K562 (cell line): ENCODE data around the gene S100P. TPM values are rescaled to one million over a fixed set of nuclear protein-coding genes. Genes with fewer than 3 reads are reported as not detected.

Source experiments
- BCOR ChIP-seq: fragments of 450-650 bp; IDR thresholded peaks from 2 replicates; pipeline ENCODE4 v1.6.1; 2016
- CBX5 ChIP-seq: IDR thresholded peaks from 2 replicates; pipeline ENCODE4 v1.6.1; 2014; ENCODE audit warnings: low read depth, borderline replicate concordance
- CCAR2 ChIP-seq: fragments of 200-400 bp; formaldehyde crosslinking; IDR thresholded peaks from 2 replicates; pipeline ENCODE4 v1.6.1; 2017; ENCODE audit warnings: mild to moderate bottlenecking, low read depth, low read length
- FOXP1 ChIP-seq: sonication (generic); formaldehyde crosslinking; IDR thresholded peaks from 2 replicates; pipeline ENCODE4 v1.8.0; 2022; ENCODE audit warnings: mild to moderate bottlenecking, missing genetic modification reagents
- FUS ChIP-seq: fragments of 200-400 bp; formaldehyde crosslinking; optimal IDR thresholded peaks from 2 replicates; pipeline ENCODE3; 2017; ENCODE audit warnings: low read depth, low read length
- MBD2 ChIP-seq: sonication (generic); IDR thresholded peaks from 2 replicates; pipeline ENCODE4 v1.6.1; 2016; ENCODE audit warnings: low read depth, borderline replicate concordance
- MCM5 ChIP-seq: fragments of 450-650 bp; IDR thresholded peaks from 2 replicates; pipeline ENCODE4 v1.6.1; 2016; ENCODE audit warnings: low read depth
- MECOM ChIP-seq: fragments of 250-450 bp; sonication (Bioruptor Pico); IDR thresholded peaks from 2 replicates; pipeline ENCODE4 v1.8.0; 2022; ENCODE audit warnings: inconsistent platforms
- NR0B1 ChIP-seq: fragments of 450-650 bp; IDR thresholded peaks from one replicate; pipeline ENCODE4 v1.6.1; 2018; ENCODE audit warnings: mild to moderate bottlenecking, moderate library complexity; ENCODE audit not compliant: partially characterized antibody
- NR2F6 ChIP-seq: fragments of 450-650 bp; formaldehyde crosslinking; IDR thresholded peaks from 2 replicates; pipeline ENCODE4 v1.4.0; 2020; ENCODE audit warnings: mild to moderate bottlenecking
- SMARCA4 ChIP-seq: fragments of 450-650 bp; IDR thresholded peaks from 2 replicates; pipeline ENCODE4 v1.6.1; 2016
- TAF15 ChIP-seq: fragments of 200-400 bp; formaldehyde crosslinking; IDR thresholded peaks from 2 replicates; pipeline ENCODE4 v1.6.1; 2017; ENCODE audit warnings: mild to moderate bottlenecking, low read depth, low read length, moderate library complexity
- TCF3 ChIP-seq: sonication (generic); formaldehyde crosslinking; IDR thresholded peaks from 2 replicates; pipeline ENCODE4 v1.4.0; 2020; ENCODE audit warnings: mild to moderate bottlenecking, missing genetic modification reagents
- TFAM ChIP-seq: fragments of 250-450 bp; sonication (Bioruptor Pico); conservative IDR thresholded peaks from 2 replicates; pipeline ENCODE4 v1.5.0; 2021; ENCODE audit warnings: mild to moderate bottlenecking, moderate library complexity
- XRCC3 ChIP-seq: fragments of 450-650 bp; IDR thresholded peaks from 2 replicates; pipeline ENCODE4 v1.6.1; 2017; ENCODE audit warnings: mild to moderate bottlenecking, moderate library complexity
- ZBTB11 ChIP-seq, 3 experiments: fragments of 200-800 bp in 1 of 3; fragments of 250-450 bp in 1 of 3; fragments of 450-650 bp in 1 of 3; sonication (Bioruptor Pico) in 1 of 3; sonication (Bioruptor generic) in 1 of 3; formaldehyde crosslinking in 1 of 3; IDR thresholded peaks; 2 replicates each; pipeline versions ENCODE4 v1.6.1 to v1.8.0; 2016 to 2022; ENCODE audit warnings: mild to moderate bottlenecking in 2 of 3, missing genetic modification characterization in 2 of 3, missing compliant biosample characterization in 1 of 3, moderate library complexity in 1 of 3
- ZNF124 ChIP-seq: sonication (generic); formaldehyde crosslinking; IDR thresholded peaks from 2 replicates; pipeline ENCODE4 v1.8.1; 2022; ENCODE audit warnings: missing genetic modification reagents
- ZNF133 ChIP-seq: fragments of 250-450 bp; sonication (Bioruptor Pico); IDR thresholded peaks from 2 replicates; pipeline ENCODE4 v1.4.0; 2020; ENCODE audit warnings: mild to moderate bottlenecking
- polyA plus RNA-seq, 8 experiments: library from polyadenylated mRNA; depleted of rRNA in 4 of 8; stranded (reverse) in 5 of 8; unstranded in 3 of 8; fragments of >200 nt; fragmentation: Nextera tagmentation in 2 of 8; fragmentation: Illumina TruSeq in 1 of 8; extraction: Ambion mirVana in 2 of 8; extraction: Trizol in 1 of 8; gene quantifications; 2 replicates each; pipeline versions ENCODE4 v1.2.1 to v1.2.3, GENCODE V29; 2011 to 2014; ENCODE audit warnings: inconsistent platforms in 1 of 8, missing spikeins in 1 of 8
- total RNA-seq, 7 experiments: library from RNA; depleted of rRNA in 6 of 7; stranded (reverse); fragments of >200 nt in 6 of 7; fragmentation: Illumina TruSeq in 2 of 7; extraction: Trizol in 2 of 7; gene quantifications; 2 replicates each; pipeline versions ENCODE4 v1.2.1 to v1.2.3, GENCODE V29; 2011 to 2021; ENCODE audit warnings: low replicate concordance in 1 of 7

Gene S100P
- total and polyA plus RNA-seq, 9 of the 15 experiments (the other 6 are each of a cell fraction or from before 2014, with no cell fraction given), result 4.1 to 23.8 (median 7.5) TPM

GRCh38 chr4:6709230-6710114 is 15.8 kb downstream of the S100P start, which contains the start of gene MRFAP1L1 (continued):
- peak in 1 of 3 experiments; percentile 81; a peak in 2 of 6 replicates for TF ChIP-seq ZBTB11 (CRISPR knock-in tag; IDR thresholded peaks at IDR 0.05)
- TF ChIP-seq ZNF133, result no peak
- TF ChIP-seq XRCC3, result no peak
- no peak for TF ChIP-seq TAF15
- no peak for TF ChIP-seq NR0B1
- no peak for TF ChIP-seq MECOM
- TF ChIP-seq ZNF124, result no peak
- no peak for TF ChIP-seq SMARCA4
- peak; percentile 68; the same call in 1 of the 2 replicates for TF ChIP-seq FOXP1 (CRISPR knock-in tag)
- no peak for TF ChIP-seq FUS
- no peak for TF ChIP-seq TCF3
- no peak for TF ChIP-seq MCM5
- no peak for TF ChIP-seq TFAM (CRISPR knock-in tag)
- no peak for TF ChIP-seq CCAR2
- no peak for TF ChIP-seq CBX5
- no peak for TF ChIP-seq NR2F6 (CRISPR knock-in tag)
- TF ChIP-seq MBD2, result peak; percentile 30; the same call in 1 of the 2 replicates
- TF ChIP-seq BCOR, result no peak
